ENCODE measurements around the gene CRKL.
"Not testable (repeated sequence)": the region's sequence is repeated elsewhere in the genome, so short reads cannot be mapped to it uniquely, and the experiment has no call there.

Gene CRKL

GRCh38 chr22:20916916-20917810 lies at the start of gene CRKL:
CRKL (plus strand) TSS chr22:20917407; CDS start chr22:20917935, 528 bp downstream.
- in situ Hi-C loops (cut with HindIII; ENCODE audit: low sequenced_read_pairs), result no loop called here

- in situ Hi-C loops (cut with HindIII; ENCODE audit: low sequenced_read_pairs), result no loop called here
Measured at GRCh38 chr22:20868025-20868962, 48.9 kb upstream of the CRKL start.

- in situ Hi-C loops (cut with HindIII; ENCODE audit: low sequenced_read_pairs), result no loop called here
Measured at GRCh38 chr22:20869234-20869633, 48.0 kb upstream of the CRKL start.

- in situ Hi-C loops (cut with HindIII; ENCODE audit: low sequenced_read_pairs), result no loop called here
Measured at GRCh38 chr22:20873214-20873613, 44.0 kb upstream of the CRKL start.

- in situ Hi-C loops (cut with HindIII; ENCODE audit: low sequenced_read_pairs), result no loop called here
Measured at GRCh38 chr22:20875296-20875695, 41.9 kb upstream of the CRKL start.

- in situ Hi-C loops (cut with HindIII; ENCODE audit: low sequenced_read_pairs), result no loop called here
Measured at GRCh38 chr22:20877715-20878114, 39.5 kb upstream of the CRKL start.

GRCh38 chr22:20881231-20881630 lies 36.0 kb upstream of the CRKL start:
- in situ Hi-C loops (cut with HindIII; ENCODE audit: low sequenced_read_pairs), result no loop called here

GRCh38 chr22:20881869-20882815 lies 35.1 kb upstream of the CRKL start:
- in situ Hi-C loops (cut with HindIII; ENCODE audit: low sequenced_read_pairs), result no loop called here

- in situ Hi-C loops (cut with HindIII; ENCODE audit: low sequenced_read_pairs), result no loop called here
Measured at GRCh38 chr22:20882855-20883254, 34.4 kb upstream of the CRKL start.

- in situ Hi-C loops (cut with HindIII; ENCODE audit: low sequenced_read_pairs), result no loop called here
Measured at GRCh38 chr22:20884454-20884853, 32.8 kb upstream of the CRKL start.

- in situ Hi-C loops (cut with HindIII; ENCODE audit: low sequenced_read_pairs), result no loop called here
Measured at GRCh38 chr22:20885017-20885556, 32.1 kb upstream of the CRKL start.

- in situ Hi-C loops (cut with HindIII; ENCODE audit: low sequenced_read_pairs), result no loop called here
Measured at GRCh38 chr22:20885557-20886323, 31.5 kb upstream of the CRKL start.

GRCh38 chr22:20887375-20887774 lies 29.8 kb upstream of the CRKL start:
- in situ Hi-C loops (cut with HindIII; ENCODE audit: low sequenced_read_pairs), result no loop called here

- in situ Hi-C loops (cut with HindIII; ENCODE audit: low sequenced_read_pairs), result no loop called here
Measured at GRCh38 chr22:20889025-20889704, 28.0 kb upstream of the CRKL start.

- in situ Hi-C loops (cut with HindIII; ENCODE audit: low sequenced_read_pairs), result no loop called here
Measured at GRCh38 chr22:20889904-20890540, 27.2 kb upstream of the CRKL start.

GRCh38 chr22:20890975-20891374 lies 26.2 kb upstream of the CRKL start:
- in situ Hi-C loops (cut with HindIII; ENCODE audit: low sequenced_read_pairs), result no loop called here

GRCh38 chr22:20897737-20898136 lies 19.5 kb upstream of the CRKL start:
- in situ Hi-C loops (cut with HindIII; ENCODE audit: low sequenced_read_pairs), result not testable (repeated sequence)

- in situ Hi-C loops (cut with HindIII; ENCODE audit: low sequenced_read_pairs), result no loop called here
Measured at GRCh38 chr22:20899827-20900423, 17.3 kb upstream of the CRKL start.

Measured in DLD1 (cell line).